ENCODE measurements around the gene KCNG1.

Gene KCNG1

GRCh38 chr20:51037532-51038115 is 14.7 kb upstream of the KCNG1 start:
- ChIA-PET CTCF (no interaction called here), POLR2A (no interaction called here)
- H3K27me3 ChIP-seq (replicated peaks in 2 of 5; ENCODE audit: control insufficient read depth in 4 of 5, insufficient read depth in 5 of 5, low read length in 4 of 5), result peaks cover 4 to 42% (median 5%) of the 10 kb centered on the region in 5 experiments
- no peak for DNase-seq
- no peak overlapping the region for H3K4me3 ChIP-seq (ENCODE audit: control insufficient read depth in 1 of 7, extremely low read depth in 1 of 7, insufficient read depth in 4 of 7, low read depth in 2 of 7, low read length in 6 of 7)
- WGBS (ENCODE audit: insufficient coverage), result 93% methylated on average over 11 of the region's 14 CpGs
- H3K27ac ChIP-seq (ENCODE audit: insufficient read depth in 1 of 2, low read depth in 1 of 2, low read length in 2 of 2, poor library complexity in 1 of 2, severe bottlenecking in 2 of 2), result no peak overlapping the region
- H3K4me1 ChIP-seq (ENCODE audit: control extremely low read depth in 1 of 4, control insufficient read depth in 4 of 4, insufficient read depth in 4 of 4, low read length in 3 of 4), result no peaks in the 10 kb centered on the region
- no peaks in the 10 kb centered on the region for H3K9me3 ChIP-seq (ENCODE audit: control extremely low read depth in 1 of 5, control insufficient read depth in 4 of 5, insufficient read depth in 2 of 5, low read depth in 1 of 5, low read length in 4 of 5)
- H3K36me3 ChIP-seq (ENCODE audit: control insufficient read depth in 4 of 4, insufficient read depth in 4 of 4, low read length in 3 of 4), result no peaks in the 10 kb centered on the region

GRCh38 chr20:51036827-51037531 is 14.1 kb upstream of the KCNG1 start:
- WGBS (ENCODE audit: insufficient coverage), result 100% methylated on average over 5 of the region's 7 CpGs
- H3K27me3 ChIP-seq (replicated peaks in 2 of 5; ENCODE audit: control insufficient read depth in 4 of 5, insufficient read depth in 5 of 5, low read length in 4 of 5), result peaks cover 4 to 44% (median 5%) of the 10 kb centered on the region in 5 experiments
- H3K4me3 ChIP-seq (ENCODE audit: control insufficient read depth in 1 of 7, extremely low read depth in 1 of 7, insufficient read depth in 4 of 7, low read depth in 2 of 7, low read length in 6 of 7), result no peak overlapping the region
- H3K9me3 ChIP-seq (ENCODE audit: control extremely low read depth in 1 of 5, control insufficient read depth in 4 of 5, insufficient read depth in 2 of 5, low read depth in 1 of 5, low read length in 4 of 5), result peaks cover 0 to 4% (median 0%) of the 10 kb centered on the region in 5 experiments
- POLR2A ChIA-PET, result no interaction called here
- H3K36me3 ChIP-seq (ENCODE audit: control insufficient read depth in 4 of 4, insufficient read depth in 4 of 4, low read length in 3 of 4), result no peaks in the 10 kb centered on the region
- H3K4me1 ChIP-seq (ENCODE audit: control extremely low read depth in 1 of 4, control insufficient read depth in 4 of 4, insufficient read depth in 4 of 4, low read length in 3 of 4), result no peaks in the 10 kb centered on the region
- no peak overlapping the region for H3K27ac ChIP-seq (ENCODE audit: insufficient read depth in 1 of 2, low read depth in 1 of 2, low read length in 2 of 2, poor library complexity in 1 of 2, severe bottlenecking in 2 of 2)
- CTCF ChIA-PET, result no interaction called here
- no peak for DNase-seq

- H3K27ac ChIP-seq (ENCODE audit: insufficient read depth in 1 of 2, low read depth in 1 of 2, low read length in 2 of 2, poor library complexity in 1 of 2, severe bottlenecking in 2 of 2), result no peak overlapping the region
- H3K4me1 ChIP-seq (ENCODE audit: control extremely low read depth in 1 of 4, control insufficient read depth in 4 of 4, insufficient read depth in 4 of 4, low read length in 3 of 4), result no peaks in the 10 kb centered on the region
- H3K36me3 ChIP-seq (ENCODE audit: control insufficient read depth in 4 of 4, insufficient read depth in 4 of 4, low read length in 3 of 4), result no peaks in the 10 kb centered on the region
- H3K27me3 ChIP-seq (replicated peaks in 2 of 5; ENCODE audit: control insufficient read depth in 4 of 5, insufficient read depth in 5 of 5, low read length in 4 of 5), result peaks cover 3 to 51% (median 5%) of the 10 kb centered on the region in 5 experiments
- H3K9me3 ChIP-seq (ENCODE audit: control extremely low read depth in 1 of 5, control insufficient read depth in 4 of 5, insufficient read depth in 2 of 5, low read depth in 1 of 5, low read length in 4 of 5), result peaks cover 0 to 11% (median 0%) of the 10 kb centered on the region in 5 experiments
- no peak for DNase-seq
- no peak overlapping the region for H3K4me3 ChIP-seq (ENCODE audit: control insufficient read depth in 1 of 7, extremely low read depth in 1 of 7, insufficient read depth in 4 of 7, low read depth in 2 of 7, low read length in 6 of 7)
- CTCF ChIA-PET, result no interaction called here
- POLR2A ChIA-PET, result no interaction called here
- 91% methylated on average over 3 of the region's 4 CpGs for WGBS (ENCODE audit: insufficient coverage)
These were observed 13.3 kb upstream of the KCNG1 start for GRCh38 chr20:51036226-51036625.

DNA sequence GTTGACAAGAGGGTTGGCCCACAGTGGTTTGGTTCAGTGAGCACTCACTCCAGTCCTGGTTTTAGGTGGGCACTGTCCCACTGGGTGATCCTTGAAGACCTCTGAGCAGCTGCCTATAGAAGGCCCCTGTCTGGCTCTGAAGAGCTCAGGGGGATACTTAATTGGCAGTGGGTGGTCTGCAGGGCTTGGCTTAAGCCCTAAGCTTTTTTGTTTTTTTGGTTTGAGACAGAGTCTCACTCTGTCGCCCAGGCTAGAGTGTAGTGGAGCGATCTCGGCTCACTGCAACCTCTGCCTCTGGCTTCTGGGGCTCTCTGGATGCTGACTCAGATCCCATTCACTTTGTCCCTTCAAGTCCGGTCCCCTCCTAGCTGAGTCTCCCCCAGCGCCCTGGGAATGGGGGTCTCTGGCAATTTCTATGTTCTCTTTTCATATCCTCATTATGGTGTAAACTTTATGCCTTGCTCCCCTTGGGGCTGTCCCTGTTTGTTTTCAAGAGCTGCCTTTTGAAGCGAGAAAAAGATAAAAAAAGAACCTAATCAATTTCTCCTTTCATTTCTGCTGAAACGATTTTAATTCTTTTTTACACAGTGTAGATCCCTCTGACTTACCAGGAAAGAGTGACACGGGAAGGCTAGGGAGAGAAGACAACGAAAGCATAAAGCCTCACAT is 12.2 kb upstream of the KCNG1 start:
- Histone ChIP-seq H3K36me3 (ENCODE audit: control insufficient read depth in 4 of 4, insufficient read depth in 4 of 4, low read length in 3 of 4) (no peaks in the 10 kb centered on the region), H3K27me3 (replicated peaks in 2 of 5; ENCODE audit: control insufficient read depth in 4 of 5, insufficient read depth in 5 of 5, low read length in 4 of 5) (peaks cover 4 to 52% (median 9%) of the 10 kb centered on the region in 5 experiments), H3K27ac (ENCODE audit: insufficient read depth in 1 of 2, low read depth in 1 of 2, low read length in 2 of 2, poor library complexity in 1 of 2, severe bottlenecking in 2 of 2) (no peak overlapping the region), H3K4me1 (ENCODE audit: control extremely low read depth in 1 of 4, control insufficient read depth in 4 of 4, insufficient read depth in 4 of 4, low read length in 3 of 4) (no peaks in the 10 kb centered on the region), H3K9me3 (ENCODE audit: control extremely low read depth in 1 of 5, control insufficient read depth in 4 of 5, insufficient read depth in 2 of 5, low read depth in 1 of 5, low read length in 4 of 5) (peaks cover 0 to 12% (median 0%) of the 10 kb centered on the region in 5 experiments), H3K4me3 (ENCODE audit: control insufficient read depth in 1 of 7, extremely low read depth in 1 of 7, insufficient read depth in 4 of 7, low read depth in 2 of 7, low read length in 6 of 7) (no peak overlapping the region)
- no peak for DNase-seq
- ChIA-PET CTCF (no interaction called here), POLR2A (no interaction called here)
- 82% methylated on average over 6 of the region's 9 CpGs for WGBS (ENCODE audit: insufficient coverage)

GRCh38 chr20:51034476-51034875 is 11.6 kb upstream of the KCNG1 start:
- POLR2A ChIA-PET, result no interaction called here
- peaks cover 0 to 12% (median 0%) of the 10 kb centered on the region in 5 experiments for H3K9me3 ChIP-seq (ENCODE audit: control extremely low read depth in 1 of 5, control insufficient read depth in 4 of 5, insufficient read depth in 2 of 5, low read depth in 1 of 5, low read length in 4 of 5)
- H3K27ac ChIP-seq (ENCODE audit: insufficient read depth in 1 of 2, low read depth in 1 of 2, low read length in 2 of 2, poor library complexity in 1 of 2, severe bottlenecking in 2 of 2), result no peak overlapping the region
- whole genome bisulfite sequencing (ENCODE audit: insufficient coverage), result no CpG with 5 or more reads among the region's 2 CpGs
- peaks cover 4 to 57% (median 11%) of the 10 kb centered on the region in 5 experiments for H3K27me3 ChIP-seq (replicated peaks in 2 of 5; ENCODE audit: control insufficient read depth in 4 of 5, insufficient read depth in 5 of 5, low read length in 4 of 5)
- no peaks in the 10 kb centered on the region for H3K4me1 ChIP-seq (ENCODE audit: control extremely low read depth in 1 of 4, control insufficient read depth in 4 of 4, insufficient read depth in 4 of 4, low read length in 3 of 4)
- CTCF ChIA-PET, result no interaction called here
- DNase-seq, result no peak
- H3K4me3 ChIP-seq (ENCODE audit: control insufficient read depth in 1 of 7, extremely low read depth in 1 of 7, insufficient read depth in 4 of 7, low read depth in 2 of 7, low read length in 6 of 7), result no peak overlapping the region
- no peaks in the 10 kb centered on the region for H3K36me3 ChIP-seq (ENCODE audit: control insufficient read depth in 4 of 4, insufficient read depth in 4 of 4, low read length in 3 of 4)

- CTCF ChIA-PET, result interaction anchor here (1.1 to 1.4 kb wide), 2 partner anchors 11 to 15 kb away, joined by 4 read pairs; no protein-coding TSS in a partner anchor
- no peaks in the 10 kb centered on the region for H3K36me3 ChIP-seq (ENCODE audit: control insufficient read depth in 4 of 4, insufficient read depth in 4 of 4, low read length in 3 of 4)
- no peak overlapping the region for H3K27ac ChIP-seq (ENCODE audit: insufficient read depth in 1 of 2, low read depth in 1 of 2, low read length in 2 of 2, poor library complexity in 1 of 2, severe bottlenecking in 2 of 2)
- no peak overlapping the region for H3K4me3 ChIP-seq (ENCODE audit: control insufficient read depth in 1 of 7, extremely low read depth in 1 of 7, insufficient read depth in 4 of 7, low read depth in 2 of 7, low read length in 6 of 7)
- WGBS (ENCODE audit: insufficient coverage), result 67% methylated on average over 17 of the region's 17 CpGs
- DNase-seq, result no peak
- peaks cover 0 to 12% (median 0%) of the 10 kb centered on the region in 5 experiments for H3K9me3 ChIP-seq (ENCODE audit: control extremely low read depth in 1 of 5, control insufficient read depth in 4 of 5, insufficient read depth in 2 of 5, low read depth in 1 of 5, low read length in 4 of 5)
- H3K4me1 ChIP-seq (ENCODE audit: control extremely low read depth in 1 of 4, control insufficient read depth in 4 of 4, insufficient read depth in 4 of 4, low read length in 3 of 4), result no peaks in the 10 kb centered on the region
- POLR2A ChIA-PET, result interaction anchor here (0.7 kb wide), 1 partner anchor 32 kb away, joined by 8 read pairs; no protein-coding TSS in a partner anchor
- H3K27me3 ChIP-seq (replicated peaks in 2 of 5; ENCODE audit: control insufficient read depth in 4 of 5, insufficient read depth in 5 of 5, low read length in 4 of 5), result peaks cover 0 to 81% (median 27%) of the 10 kb centered on the region in 5 experiments
These were observed 7.3 kb upstream of the KCNG1 start for GRCh38 chr20:51029963-51030920.
